Daoy (cell line): ENCODE measurements around the gene NPIPB6. TPM values are rescaled to one million over a fixed set of nuclear protein-coding genes. Genes with fewer than 3 reads are reported as not detected.
A peak's percentile ranks its signal among the peaks of the same experiment; 100 is the strongest.
"Not testable (repeated sequence)": the region's sequence is repeated elsewhere in the genome, so short reads cannot be mapped to it uniquely, and the experiment has no call there.

Experiments used
- DNase-seq: peaks from one replicate; pipeline ENCODE4 v3.0.0-alpha.2; 2015; ENCODE audit warnings: low read depth
- total RNA-seq: library from RNA; depleted of rRNA; stranded (reverse); fragments of >200 nt; shearing (Covaris generic); gene quantifications from 2 replicates; pipeline ENCODE4 v1.2.3, GENCODE V29; 2014; rRNA removed

The NPIPB6 gene
- total RNA-seq, result 0.46 TPM in 1 of 2 replicates, not detected in the other

- not testable (repeated sequence) for DNase-seq
Observed at GRCh38 chr16:28363408-28363807, at the start of gene NPIPB6. TSS of gene NPIPB6 (minus strand) at chr16:28363508. CDS start at chr16:28362822, 686 bp downstream.

GRCh38 chr16:28403220-28404072 is 40.1 kb upstream of the NPIPB6 start, which contains the start of gene EIF3CL:
TSS of gene EIF3CL (minus strand) at chr16:28403841. CDS start at chr16:28403618, 223 bp downstream.
- not testable (repeated sequence) for DNase-seq

GRCh38 chr16:28392054-28392453 is 28.7 kb upstream of the NPIPB6 start:
- not testable (repeated sequence) for DNase-seq

GRCh38 chr16:28382177-28382867 is 19.0 kb upstream of the NPIPB6 start:
- DNase-seq, result not testable (repeated sequence)

- DNase-seq, result not testable (repeated sequence)
Observed at GRCh38 chr16:28377822-28378221, 14.5 kb upstream of the NPIPB6 start.

- not testable (repeated sequence) for DNase-seq
Observed at GRCh38 chr16:28377108-28377625, 13.9 kb upstream of the NPIPB6 start.

- DNase-seq, result not testable (repeated sequence)
Observed at GRCh38 chr16:28375115-28375514, 11.8 kb upstream of the NPIPB6 start.

- not testable (repeated sequence) for DNase-seq
Observed at GRCh38 chr16:28374281-28374680, 11.0 kb upstream of the NPIPB6 start.

GRCh38 chr16:28367926-28368325 is 4.6 kb upstream of the NPIPB6 start:
- DNase-seq, result not testable (repeated sequence)

GRCh38 chr16:28364268-28365173 is 1.2 kb upstream of the NPIPB6 start:
- not testable (repeated sequence) for DNase-seq

GRCh38 chr16:28362600-28362999 is 708 bp downstream of the NPIPB6 start:
- DNase-seq, result not testable (repeated sequence)

GRCh38 chr16:28338230-28338629 is 25.1 kb downstream of the NPIPB6 start:
- not testable (repeated sequence) for DNase-seq

- DNase-seq, result not testable (repeated sequence)
Observed at GRCh38 chr16:28336940-28337710, 26.2 kb downstream of the NPIPB6 start.

- DNase-seq, result not testable (repeated sequence)
Observed at GRCh38 chr16:28335678-28336077, 27.6 kb downstream of the NPIPB6 start.

- not testable (repeated sequence) for DNase-seq
Observed at GRCh38 chr16:28332632-28333031, 30.7 kb downstream of the NPIPB6 start.

GRCh38 chr16:28330981-28331380 is 32.3 kb downstream of the NPIPB6 start:
- not testable (repeated sequence) for DNase-seq

GRCh38 chr16:28330232-28330631 is 33.1 kb downstream of the NPIPB6 start:
- not testable (repeated sequence) for DNase-seq

GRCh38 chr16:28326881-28327610 is 36.3 kb downstream of the NPIPB6 start:
- peak; percentile 53 for DNase-seq

GRCh38 chr16:28324887-28325279 is 38.4 kb downstream of the NPIPB6 start:
- no peak for DNase-seq
